ENCODE measurements around the gene PEAK3.

The PEAK3 gene

GRCh38 chr19:2271234-2272103 lies 10.5 kb downstream of the PEAK3 start:
- no peak for DNase-seq (ENCODE audit: low spot score)
- FAIRE-seq, result no peak

DNA sequence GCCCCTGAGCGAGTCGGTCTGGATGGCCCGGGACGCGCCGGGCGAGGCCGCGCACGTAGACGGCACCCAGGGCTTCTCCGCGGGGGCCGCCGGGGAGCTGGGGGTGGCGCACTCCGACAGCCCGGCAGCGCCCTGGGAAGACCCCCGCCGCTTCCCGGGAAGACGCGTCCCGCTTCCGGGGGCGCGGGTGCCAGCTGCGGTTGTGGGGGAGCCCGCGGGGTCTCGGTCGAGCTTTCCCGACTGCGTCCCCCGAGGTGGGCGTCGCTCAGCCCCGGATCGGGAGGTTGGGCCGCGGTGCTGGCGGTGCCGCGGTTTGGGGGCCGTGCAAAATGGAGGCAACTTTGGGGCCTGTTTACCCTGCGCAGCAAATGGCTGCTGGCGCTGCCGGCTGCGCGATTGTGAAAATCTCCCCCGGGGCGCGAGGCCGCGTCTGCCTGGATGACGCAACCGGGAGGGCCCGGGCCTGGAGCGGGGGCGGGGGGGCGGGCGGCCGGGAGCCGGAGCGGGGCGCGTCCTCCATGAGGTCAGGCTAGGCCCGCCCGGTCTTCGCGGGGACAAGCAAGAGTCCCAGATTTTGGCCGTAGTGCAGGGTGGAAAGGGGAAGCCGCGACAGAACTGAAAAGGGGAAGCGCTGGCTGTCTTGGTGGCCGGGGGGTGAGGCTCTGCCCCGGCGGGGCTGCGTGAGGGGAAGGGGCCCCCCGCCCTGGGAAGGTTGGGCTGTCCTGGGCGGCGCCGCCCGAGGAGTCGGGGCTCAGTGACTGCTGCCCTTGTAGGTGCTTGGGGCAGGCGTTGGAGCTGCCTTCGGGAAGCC lies 11.3 kb downstream of the PEAK3 start:
- peak; percentile 58 for DNase-seq (ENCODE audit: low spot score)
- FAIRE-seq, result no peak

DNA sequence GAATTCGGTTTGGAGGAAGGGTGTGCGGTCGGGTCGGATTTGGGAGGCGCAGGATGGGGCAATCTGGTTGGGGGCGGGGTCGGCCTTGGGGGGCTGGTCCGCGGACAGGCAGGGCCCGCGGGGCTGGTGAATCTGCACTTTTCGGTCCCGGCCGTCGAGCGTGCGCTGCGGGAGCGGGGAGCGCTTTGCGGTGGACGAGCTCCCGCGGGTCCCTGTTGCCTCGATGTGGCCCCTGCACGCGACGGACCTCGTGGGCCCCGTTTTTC lies 11.9 kb downstream of the PEAK3 start:
- FAIRE-seq, result no peak
- no peak for DNase-seq (ENCODE audit: low spot score)

GRCh38 chr19:2269244-2270156 lies 12.5 kb downstream of the PEAK3 start:
- FAIRE-seq (no peak), DNase-seq (ENCODE audit: low spot score) (peak; percentile 99)

- no peak for FAIRE-seq
- no peak for DNase-seq (ENCODE audit: low spot score)
Observed at GRCh38 chr19:2268861-2269243, 13.1 kb downstream of the PEAK3 start.

DNA sequence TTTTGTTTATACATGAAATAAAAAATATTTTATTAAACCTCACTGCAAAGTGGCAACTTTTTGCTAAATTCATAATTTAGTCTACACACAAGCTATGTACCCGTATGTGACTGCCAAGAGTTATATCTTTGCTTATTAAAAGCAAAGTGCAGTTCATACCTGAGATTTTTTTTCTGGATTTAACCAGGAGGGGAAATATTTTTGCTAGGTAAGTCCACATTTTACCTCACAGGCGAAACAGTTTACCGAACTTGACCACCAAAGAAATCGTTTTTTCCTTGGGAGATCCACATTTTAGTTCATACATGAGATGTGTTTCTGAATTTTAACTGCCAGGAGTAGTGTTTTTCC lies 13.5 kb downstream of the PEAK3 start:
- FAIRE-seq, result no peak
- no peak for DNase-seq (ENCODE audit: low spot score)

GRCh38 chr19:2266183-2266993 lies 15.6 kb downstream of the PEAK3 start:
- DNase-seq (ENCODE audit: low spot score), result peak; percentile 68
- no peak for FAIRE-seq

- DNase-seq (ENCODE audit: low spot score) (no peak), FAIRE-seq (no peak)
Observed at GRCh38 chr19:2261438-2262172, 20.4 kb downstream of the PEAK3 start.

GRCh38 chr19:2260341-2260805 lies 21.6 kb downstream of the PEAK3 start:
- DNase-seq (ENCODE audit: low spot score), result no peak
- no peak for FAIRE-seq

DNA sequence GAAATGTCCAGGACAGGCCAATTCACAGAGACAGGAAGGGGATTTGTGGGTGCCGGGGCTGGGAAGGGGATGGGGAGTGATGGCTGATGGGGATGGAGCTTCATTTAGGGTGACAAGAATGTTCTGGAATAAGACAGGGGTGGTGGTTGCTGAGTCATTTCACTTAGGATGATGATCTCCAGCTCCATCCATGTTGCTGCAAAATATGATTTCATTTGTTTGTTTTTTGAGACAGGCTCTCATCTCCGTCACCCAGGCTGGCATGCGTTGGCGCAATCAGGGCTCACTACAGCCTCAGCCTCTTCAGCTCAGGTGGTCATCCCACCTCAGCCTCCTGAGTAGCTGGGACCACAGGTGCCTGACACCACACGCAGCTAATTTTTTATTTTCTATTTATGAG lies 22.6 kb downstream of the PEAK3 start:
- no peak for DNase-seq (ENCODE audit: low spot score)

GRCh38 chr19:2255982-2256685 lies 25.8 kb downstream of the PEAK3 start, which contains the start of gene JSRP1:
TSS of gene JSRP1 (minus strand) at chr19:2256417. CDS start at chr19:2255314, 1,103 bp downstream.
- DNase-seq (ENCODE audit: low spot score) (no peak), FAIRE-seq (no peak)

More for the DNA sequence above, 22.6 kb downstream of the PEAK3 start:
- no peak for FAIRE-seq

DNA sequence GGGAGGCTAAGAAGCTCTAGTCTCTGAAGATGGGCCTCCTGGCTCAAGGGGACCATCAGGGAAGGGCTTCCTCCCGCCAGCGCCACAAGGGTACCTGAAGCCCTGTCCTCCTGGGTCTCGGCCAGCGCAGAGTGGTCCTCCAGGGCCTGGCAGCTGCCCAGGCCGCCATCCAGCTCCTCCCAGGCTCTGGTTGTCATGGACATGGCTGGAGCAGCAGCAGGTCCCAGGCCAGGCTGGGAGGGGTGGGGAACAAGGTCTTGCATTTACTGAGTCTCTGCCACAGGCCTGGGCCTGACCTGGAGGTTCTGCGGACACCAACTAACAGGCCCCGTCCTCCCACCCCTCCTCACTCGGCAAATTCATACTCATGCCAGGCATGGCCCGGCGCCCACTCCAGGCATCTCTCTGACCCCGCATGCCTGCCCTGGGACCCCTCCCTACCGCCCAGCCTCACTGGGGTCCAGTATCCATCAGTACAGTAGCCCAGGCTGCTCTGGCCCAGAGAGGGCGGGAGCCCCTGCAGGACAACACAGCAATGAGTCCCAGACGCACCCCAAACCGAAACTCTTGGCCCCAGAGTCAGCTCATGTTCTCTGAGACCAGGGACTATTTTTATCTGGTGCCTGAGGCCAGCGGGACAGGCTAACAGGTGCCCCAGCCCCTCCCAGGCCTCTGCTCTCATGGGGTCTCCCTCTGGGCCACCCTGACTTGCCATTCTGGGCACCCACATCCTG lies 26.7 kb downstream of the PEAK3 start:
- DNase-seq (ENCODE audit: low spot score), result no peak
- FAIRE-seq, result no peak

DNA sequence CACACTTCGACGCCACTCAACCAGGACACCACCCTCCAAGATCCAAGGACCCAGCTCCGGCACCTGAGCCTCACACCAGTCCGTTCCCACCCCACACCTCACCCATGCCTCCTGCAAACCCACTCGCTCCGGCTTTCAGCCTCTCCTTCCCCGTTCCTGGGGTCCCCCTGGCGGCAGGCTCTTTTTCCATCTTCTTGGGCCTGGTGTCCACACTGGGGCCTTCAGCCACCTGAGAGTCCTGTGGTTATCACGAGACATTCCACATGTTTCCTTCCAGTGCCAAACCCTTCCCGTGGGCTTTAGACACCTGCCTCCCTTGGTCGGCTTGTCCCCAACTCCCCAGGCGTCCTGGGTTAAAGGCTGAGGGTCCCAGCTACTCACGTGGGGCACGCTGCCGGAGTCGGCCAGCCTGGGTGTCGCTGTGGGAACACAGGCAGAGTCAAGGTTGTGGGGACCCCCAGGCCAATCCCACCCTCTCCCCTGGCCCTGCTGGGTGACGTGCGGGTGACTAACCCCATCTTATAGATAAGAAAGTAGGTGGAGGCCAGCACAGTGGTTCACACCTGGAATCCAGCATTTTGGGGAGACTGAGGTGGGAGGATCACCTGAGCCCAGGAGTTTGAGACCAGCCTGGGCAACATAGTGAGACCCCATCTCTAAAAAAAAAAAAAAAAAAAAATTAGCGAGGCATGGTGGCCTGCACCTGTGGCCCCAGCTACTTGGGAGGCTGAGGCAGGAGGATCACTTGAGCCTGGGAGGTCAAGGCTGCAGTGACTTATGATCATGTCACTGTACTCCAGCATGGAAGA lies 27.7 kb downstream of the PEAK3 start:
- FAIRE-seq (no peak), DNase-seq (ENCODE audit: low spot score) (no peak)

GRCh38 chr19:2253106-2254063 lies 28.6 kb downstream of the PEAK3 start:
- no peak for FAIRE-seq

DNA sequence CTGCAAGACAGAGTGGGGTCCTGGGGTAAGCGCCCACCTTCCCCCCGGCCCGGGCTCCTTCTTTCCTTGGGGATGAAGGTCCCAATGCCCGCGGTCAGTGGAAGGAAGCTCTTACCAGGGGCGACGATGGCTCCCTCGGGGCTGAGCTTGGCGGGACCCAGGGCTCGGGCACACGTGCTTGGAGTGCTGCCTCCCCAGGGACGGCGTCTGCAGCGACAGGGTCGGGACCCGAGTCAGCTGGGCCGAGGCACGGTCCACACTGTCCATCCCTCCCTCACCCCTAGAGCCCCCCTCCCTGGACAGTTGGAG lies 29.2 kb downstream of the PEAK3 start:
- no peak for FAIRE-seq
- no peak for DNase-seq (ENCODE audit: low spot score)

More at GRCh38 chr19:2253106-2254063, 28.6 kb downstream of the PEAK3 start:
- DNase-seq (ENCODE audit: low spot score), result no peak

- no peak for FAIRE-seq
- no peak for DNase-seq (ENCODE audit: low spot score)
Observed at GRCh38 chr19:2252055-2252796, 29.7 kb downstream of the PEAK3 start.

All from urothelium cell line (cell line).